ENCODE data around the gene HERPUD2.

GRCh38 chr7:35718047-35718446 lies 23.1 kb upstream of the HERPUD2 start:
- TF ChIP-seq TAF1 (IDR thresholded peaks at IDR 0.05; ENCODE audit: low read depth, low read length) (no peak), PHF8 (conservative IDR thresholded peaks at IDR 0.05; ENCODE audit: low read depth, low read length) (no peak), EZH2 (IDR thresholded peaks at IDR 0.05; ENCODE audit: low read depth, low read length, severe bottlenecking) (no peak), EP300 (IDR thresholded peaks at IDR 0.05; ENCODE audit: borderline replicate concordance in 1 of 2, low read depth in 2 of 2, low read length in 2 of 2) (no peak), POLR2A (IDR thresholded peaks at IDR 0.05; ENCODE audit: control extremely low read depth in 1 of 2, low read depth in 2 of 2, low read length in 2 of 2) (no peak), JUND (IDR thresholded peaks at IDR 0.05; ENCODE audit: low read length) (no peak), RAD21 (IDR thresholded peaks at IDR 0.05 in 1 of 2, conservative IDR thresholded peaks at IDR 0.05 in 1 of 2; ENCODE audit: low read depth in 2 of 2, low read length in 2 of 2) (no peak), SIN3A (conservative IDR thresholded peaks at IDR 0.05 in 1 of 2, IDR thresholded peaks at IDR 0.05 in 1 of 2; ENCODE audit: low read depth in 1 of 2, low read length in 2 of 2) (no peak)

Data from H1 (cell line).